GM21576 (cell line): ENCODE results near the gene ETFDH.
"Not testable (repeated sequence)": the region's sequence is repeated elsewhere in the genome, so short reads cannot be mapped to it uniquely, and the experiment has no call there.

ENCODE experiments used
- ATAC-seq: cut with Tn5 transposase; IDR thresholded peaks from one replicate; pipeline ENCODE4 v1.9.1; 2021; ENCODE audit warnings: mild to moderate bottlenecking, moderate library complexity; ENCODE audit not compliant: unreplicated experiment

ETFDH gene

DNA sequence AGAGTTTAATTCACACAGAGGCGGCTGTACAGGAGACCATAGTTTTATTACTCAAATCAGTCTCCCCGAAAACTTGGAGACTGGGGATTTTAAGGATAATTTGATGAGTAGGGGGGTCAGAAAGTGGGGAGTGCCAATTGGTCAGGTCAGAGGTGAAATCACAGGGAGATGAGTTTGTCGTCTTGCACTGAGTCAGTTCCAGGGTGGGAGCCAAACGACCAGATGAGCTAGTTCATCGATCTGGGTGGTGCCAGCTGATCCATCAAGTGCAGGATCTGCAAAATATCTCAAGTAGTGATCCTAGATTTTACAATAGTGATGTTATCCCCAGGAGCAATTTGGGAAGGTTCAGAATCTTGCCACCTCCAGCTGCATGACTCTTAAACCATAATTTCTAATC, 4.0 kb downstream of the ETFDH start:
- ATAC-seq = no peak

DNA sequence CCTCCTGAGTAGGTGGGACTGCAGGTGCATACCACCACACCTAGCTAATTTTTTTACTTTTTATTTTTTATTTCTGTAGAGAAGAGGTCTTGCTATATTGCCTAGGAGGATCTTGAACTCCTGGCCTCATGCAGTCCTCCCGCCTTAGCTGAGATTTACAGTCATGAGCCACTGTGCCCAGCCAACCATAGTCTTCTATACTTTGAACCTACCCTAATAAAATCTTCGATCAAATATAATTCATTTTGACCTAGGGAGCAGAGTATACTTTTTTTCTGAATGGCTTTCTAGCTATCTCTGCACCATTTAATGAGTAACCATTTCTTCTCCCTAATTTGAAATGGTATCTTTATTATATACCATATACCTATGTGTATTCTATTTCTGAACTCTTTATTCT, 6.7 kb downstream of the ETFDH start:
- ATAC-seq = no peak

DNA sequence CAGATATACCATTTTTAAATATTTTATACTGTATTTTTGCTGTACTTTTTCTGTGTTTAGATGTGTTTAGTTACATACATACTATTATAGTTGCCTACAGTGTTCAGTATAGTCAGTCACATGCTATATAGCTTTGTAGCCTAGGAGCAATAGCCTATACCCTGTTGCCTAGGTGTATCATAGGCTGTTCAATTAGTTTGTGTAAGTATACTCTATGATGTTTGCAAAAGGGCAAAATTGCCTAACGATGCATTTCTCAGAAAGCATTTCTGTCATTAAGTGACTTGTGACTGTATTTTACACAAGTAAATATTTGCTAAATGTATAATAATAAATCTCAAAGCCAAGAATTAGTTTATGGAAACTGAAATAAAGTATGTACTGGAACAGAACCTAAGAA, 9.5 kb downstream of the ETFDH start:
- no peak for ATAC-seq

DNA sequence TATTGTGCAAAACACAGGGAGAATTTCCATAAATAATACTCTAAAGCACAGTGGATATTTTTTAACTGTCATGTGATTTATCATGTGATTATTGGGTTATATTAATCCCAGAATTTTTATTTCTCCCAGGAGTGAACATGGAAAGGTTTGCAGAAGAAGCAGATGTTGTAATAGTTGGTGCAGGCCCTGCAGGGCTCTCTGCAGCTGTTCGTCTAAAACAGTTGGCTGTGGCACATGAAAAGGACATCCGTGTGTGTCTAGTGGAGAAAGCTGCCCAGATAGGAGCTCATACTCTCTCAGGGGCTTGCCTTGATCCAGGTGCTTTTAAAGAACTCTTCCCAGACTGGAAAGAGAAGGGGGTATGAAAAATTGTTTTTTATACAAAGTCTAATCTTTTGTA, 10.0 kb downstream of the ETFDH start:
- ATAC-seq = no peak

GRCh38 chr4:158688813-158689212, 16.7 kb downstream of the ETFDH start:
- no peak for ATAC-seq

GRCh38 chr4:158704274-158704673, 32.2 kb downstream of the ETFDH start:
- no peak for ATAC-seq

DNA sequence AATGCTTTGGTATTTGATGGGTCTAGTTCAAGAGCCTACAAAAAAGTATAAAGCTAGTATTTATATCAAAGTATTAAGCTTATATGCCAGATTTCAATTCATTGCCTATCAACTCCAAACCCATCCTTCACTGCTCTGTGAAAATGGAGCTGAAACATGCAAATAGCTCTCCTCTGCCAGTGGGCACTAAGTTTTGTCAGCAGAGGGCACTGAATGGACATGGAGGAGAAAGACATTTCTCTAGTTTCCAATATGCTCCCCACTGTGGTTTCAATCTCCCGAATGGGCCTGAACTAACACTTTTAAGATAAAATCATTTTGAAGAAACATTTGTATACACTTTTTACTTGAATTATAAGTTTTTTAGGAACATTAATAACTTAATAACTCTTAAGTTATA, 38.7 kb downstream of the ETFDH start:
- ATAC-seq = no peak

- not testable (repeated sequence) for ATAC-seq
Measured at GRCh38 chr4:158712622-158713021, 40.5 kb downstream of the ETFDH start.

- no peak for ATAC-seq
Measured at GRCh38 chr4:158714937-158715336, 42.8 kb downstream of the ETFDH start.

DNA sequence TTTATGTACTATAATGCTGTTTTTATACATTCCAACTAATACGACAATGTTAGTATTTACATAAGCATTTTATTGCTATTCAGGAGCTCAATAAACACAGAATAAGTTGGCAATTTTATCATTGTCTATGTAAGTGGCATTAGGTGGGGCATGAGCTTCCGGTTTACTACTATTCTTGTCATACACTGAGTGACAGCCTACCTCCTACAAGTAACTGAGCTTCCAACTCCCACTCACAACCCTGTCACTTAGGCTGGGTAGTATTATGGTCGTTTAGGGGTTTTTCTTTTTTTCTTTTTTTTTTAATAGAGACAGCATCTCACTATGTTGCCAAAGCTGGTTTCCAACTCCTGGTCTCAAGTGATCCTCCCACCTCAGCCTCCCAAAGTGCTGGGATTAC, 43.7 kb downstream of the ETFDH start:
- no peak for ATAC-seq

GRCh38 chr4:158721680-158722079, 49.6 kb downstream of the ETFDH start:
- no peak for ATAC-seq

- peak; percentile 19 for ATAC-seq
Measured at GRCh38 chr4:158722291-158722916, 50.3 kb downstream of the ETFDH start.

GRCh38 chr4:158722917-158723793, 51.1 kb downstream of the ETFDH start, which contains the start of gene PPID:
Gene PPID, minus strand, starts transcription at chr4:158723396. Its CDS starts 108 bp downstream, at chr4:158723288.
- ATAC-seq = peak; percentile 98

DNA sequence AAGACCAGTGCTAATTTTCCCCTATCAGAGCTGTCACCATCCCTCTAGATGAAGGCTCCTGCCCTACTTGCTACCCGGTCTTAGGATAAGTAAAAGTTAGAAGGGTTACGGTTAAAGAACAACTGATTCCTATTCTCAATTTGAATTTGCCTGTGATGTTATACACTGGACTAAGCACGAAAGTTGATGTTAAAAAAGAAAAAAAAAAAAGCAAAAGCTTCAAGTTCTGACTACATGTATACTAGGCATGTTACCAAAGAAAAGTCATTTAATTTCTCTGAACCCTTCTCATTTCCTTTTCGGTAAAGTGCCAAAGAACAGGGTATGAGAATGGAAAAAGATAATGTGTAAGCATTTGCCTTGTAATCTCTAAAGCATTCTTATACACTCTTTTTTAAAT, 52.5 kb downstream of the ETFDH start:
- ATAC-seq = no peak

DNA sequence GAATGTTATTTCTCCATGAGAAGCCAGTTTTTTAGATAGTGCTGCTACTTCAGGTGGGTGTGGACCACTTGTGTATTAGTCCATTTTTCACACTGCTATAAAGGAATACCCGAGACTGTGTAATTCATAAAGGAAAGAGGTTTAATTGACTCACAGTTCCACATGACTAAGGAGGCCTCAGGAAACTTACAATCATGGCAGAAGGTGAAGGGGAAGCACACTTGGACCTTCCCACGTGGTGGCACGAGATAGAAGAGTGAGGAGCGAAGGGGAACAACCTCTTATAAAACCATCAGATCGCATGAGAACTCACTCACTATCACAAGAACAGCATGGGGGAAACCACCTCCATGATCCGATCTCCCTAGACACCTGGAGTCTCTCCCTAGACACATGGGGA, 54.5 kb downstream of the ETFDH start:
- ATAC-seq = no peak

- no peak for ATAC-seq
Measured at GRCh38 chr4:158728236-158728635, 56.1 kb downstream of the ETFDH start.

GRCh38 chr4:158729716-158730559, 57.8 kb downstream of the ETFDH start:
- ATAC-seq = peak; percentile 87

- no peak for ATAC-seq
Measured at GRCh38 chr4:158738866-158739265, 66.8 kb downstream of the ETFDH start.

- ATAC-seq = no peak
Measured at GRCh38 chr4:158739600-158739999, 67.5 kb downstream of the ETFDH start.

- ATAC-seq = no peak
Measured at GRCh38 chr4:158741326-158742021, 69.4 kb downstream of the ETFDH start.

- ATAC-seq = not testable (repeated sequence)
Measured at GRCh38 chr4:158746537-158746936, 74.4 kb downstream of the ETFDH start.
